IPS DF 19.7 (cell line): ENCODE measurements around the gene PERCC1.

Experiments
- DNase-seq: peaks from one replicate; pipeline ENCODE4 v3.0.0-alpha.2; 2013; ENCODE audit warnings: low read depth, low spot score

PERCC1 gene

GRCh38 chr16:1412847-1413246, 18.0 kb upstream of the PERCC1 start:
- DNase-seq, result no peak

- no peak for DNase-seq
These were observed 17.0 kb upstream of the PERCC1 start for GRCh38 chr16:1413684-1414531.

GRCh38 chr16:1414532-1415260, 16.2 kb upstream of the PERCC1 start, which contains the start of gene UNKL:
Gene UNKL (minus strand): TSS chr16:1414704. CDS start chr16:1414691, 13 bp downstream.
- no peak for DNase-seq

GRCh38 chr16:1416521-1416941, 14.3 kb upstream of the PERCC1 start:
- DNase-seq, result no peak

- DNase-seq, result no peak
These were observed 10.8 kb upstream of the PERCC1 start for GRCh38 chr16:1420111-1420539.

- no peak for DNase-seq
These were observed 8.8 kb upstream of the PERCC1 start for GRCh38 chr16:1422076-1422475.

- DNase-seq, result no peak
These were observed 6.8 kb upstream of the PERCC1 start for GRCh38 chr16:1424028-1424427.

- DNase-seq, result no peak
These were observed 5.1 kb upstream of the PERCC1 start for GRCh38 chr16:1425616-1426370.

GRCh38 chr16:1426734-1427471, 4.0 kb upstream of the PERCC1 start:
- no peak for DNase-seq

GRCh38 chr16:1427473-1428461, 3.1 kb upstream of the PERCC1 start:
- DNase-seq, result no peak

- DNase-seq, result no peak
These were observed 2.4 kb upstream of the PERCC1 start for GRCh38 chr16:1428511-1428910.

- no peak for DNase-seq
These were observed 1.9 kb upstream of the PERCC1 start for GRCh38 chr16:1429012-1429411.

- no peak for DNase-seq
These were observed 1.2 kb upstream of the PERCC1 start for GRCh38 chr16:1429631-1430030.

- DNase-seq, result no peak
These were observed 592 bp upstream of the PERCC1 start for GRCh38 chr16:1430214-1430758.

GRCh38 chr16:1431497-1432270, 806 bp downstream of the PERCC1 start:
- DNase-seq, result no peak

- DNase-seq, result no peak
These were observed 1.7 kb downstream of the PERCC1 start for GRCh38 chr16:1432388-1433262.

GRCh38 chr16:1433263-1433560, 2.3 kb downstream of the PERCC1 start:
- no peak for DNase-seq

- DNase-seq, result no peak
These were observed 2.9 kb downstream of the PERCC1 start for GRCh38 chr16:1433756-1434155.
